Hematopoietic multipotent progenitor cell treated with erythropoietin and hydrocortisone succinate and interleukin-3 and kit ligand, for 4 days (in vitro differentiated cells): ENCODE results near the gene EVC.
"Not testable (repeated sequence)": the region's sequence is repeated elsewhere in the genome, so short reads cannot be mapped to it uniquely, and the experiment has no call there.

Experiments
- DNase-seq: peaks from one replicate; pipeline ENCODE4 v3.0.0-alpha.2; 2015

EVC gene

DNA sequence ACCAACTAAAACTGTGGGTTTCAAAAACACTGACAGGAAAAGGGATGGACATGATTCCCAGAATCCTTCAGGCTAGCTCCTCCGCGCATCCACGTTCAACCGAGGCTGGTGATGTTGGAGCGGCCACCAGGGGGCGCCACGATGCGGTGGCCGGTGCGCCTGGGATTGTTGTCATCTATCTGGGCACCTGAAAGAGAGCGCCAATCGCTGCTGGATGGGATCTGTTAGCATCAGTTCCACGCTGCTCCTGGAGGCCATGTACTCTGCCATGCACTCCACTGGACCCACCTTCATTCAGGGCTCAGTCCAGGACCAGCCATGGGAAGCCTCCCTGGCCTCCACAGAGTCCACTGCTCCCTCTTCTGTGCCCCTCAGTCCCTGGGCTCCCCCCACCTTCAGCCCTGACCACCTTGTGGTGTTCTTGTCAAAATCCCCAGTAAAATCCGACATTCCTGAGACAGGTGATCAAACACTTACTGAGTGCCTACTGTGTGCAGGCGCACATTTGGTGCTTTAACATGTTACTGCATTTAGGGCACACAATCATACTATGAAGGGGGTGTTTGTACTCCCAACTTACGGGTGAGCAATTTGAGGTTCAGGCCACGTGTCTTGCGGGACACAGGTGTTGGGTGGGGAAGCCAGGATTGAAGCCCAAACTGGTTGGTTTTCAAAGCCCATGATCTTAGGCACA lies 110.8 kb downstream of the EVC start:
- no peak for DNase-seq

DNA sequence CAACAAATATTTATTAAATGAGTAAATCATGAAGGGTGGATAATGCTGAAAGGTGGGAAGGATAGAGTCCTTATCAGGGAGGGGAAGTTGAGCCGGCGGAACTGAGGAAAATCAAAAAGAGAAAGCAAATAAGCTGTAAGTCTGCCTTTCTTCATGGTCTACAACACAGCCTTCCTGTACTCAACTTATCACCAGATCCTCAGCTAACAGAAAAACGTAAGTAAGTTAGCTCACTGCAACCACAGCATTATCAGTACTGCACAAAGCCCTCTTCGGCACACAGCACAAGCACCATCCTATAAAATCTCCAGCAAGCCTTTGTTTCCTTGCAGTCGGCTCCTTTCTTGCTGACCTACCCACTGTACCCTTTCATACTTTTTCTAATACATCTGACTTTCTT lies 111.6 kb downstream of the EVC start:
- peak; percentile 94 for DNase-seq

DNA sequence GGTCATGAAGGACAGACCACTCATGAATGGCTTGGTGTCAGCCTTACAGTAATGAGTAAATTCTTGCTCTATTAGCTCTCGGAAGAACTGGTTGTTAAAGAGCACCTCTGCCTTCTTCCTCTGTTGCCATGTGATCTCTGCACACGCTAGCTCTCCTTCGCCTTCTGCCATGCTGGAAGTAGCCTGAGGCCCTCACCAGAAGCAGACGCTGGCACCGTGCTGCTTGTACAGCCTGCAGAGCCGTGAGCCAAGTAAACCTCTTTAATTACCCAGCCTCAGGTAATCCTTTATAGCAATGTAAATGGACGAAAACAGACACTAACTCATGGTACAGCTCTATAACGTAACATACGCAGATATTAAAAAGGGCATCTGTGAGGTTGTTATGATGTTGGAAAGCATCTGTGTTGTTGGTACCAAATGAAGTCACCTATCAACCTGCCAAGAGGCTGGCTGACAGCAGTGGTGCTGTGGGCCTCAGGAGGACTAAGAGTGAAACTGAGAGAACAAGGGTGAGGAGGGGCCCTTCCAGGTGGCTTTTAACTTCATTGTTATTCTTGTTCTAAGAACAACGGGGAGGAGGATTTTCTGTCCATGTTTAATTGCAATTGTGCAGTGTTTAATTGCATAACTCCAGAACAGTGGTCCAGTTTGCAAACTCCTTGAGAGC lies 112.7 kb downstream of the EVC start:
- no peak for DNase-seq

DNA sequence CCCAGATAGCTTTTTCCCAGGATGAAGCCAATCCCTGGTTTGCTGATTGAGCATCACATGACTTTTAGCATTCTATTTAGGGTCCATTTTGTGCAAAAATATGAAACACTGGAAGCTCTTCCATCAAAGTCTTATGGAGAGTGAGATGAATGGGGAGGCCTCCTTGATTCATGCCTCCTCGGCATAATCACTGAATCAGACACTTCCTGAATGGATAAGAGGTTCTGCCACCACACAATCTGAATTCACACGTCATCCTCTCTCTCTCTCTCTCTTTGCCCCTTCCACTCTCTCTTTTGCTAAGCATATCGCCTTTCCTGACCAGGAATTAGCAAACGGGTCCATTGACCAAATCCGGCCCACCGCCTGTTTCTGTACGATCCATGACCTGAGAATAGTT lies 113.2 kb downstream of the EVC start:
- peak; percentile 44 for DNase-seq

DNA sequence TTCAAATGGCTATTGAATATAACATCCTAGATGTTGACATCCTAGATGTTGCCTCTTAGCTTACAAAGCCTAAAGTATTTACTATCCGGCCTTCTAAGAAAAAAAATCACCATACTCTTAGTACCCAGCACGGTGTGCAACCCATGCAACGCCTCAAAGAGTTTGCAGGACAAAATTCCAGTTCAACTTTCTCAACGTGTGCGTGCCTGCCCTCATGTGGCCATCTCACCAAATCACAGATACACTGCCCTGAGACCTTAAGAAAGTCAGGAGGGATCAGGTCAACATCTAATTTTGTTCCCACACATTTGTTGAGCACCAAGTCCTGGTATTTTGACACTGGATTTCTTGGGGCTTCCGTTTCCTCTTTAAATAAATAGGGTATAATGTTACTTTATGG lies 113.6 kb downstream of the EVC start:
- peak; percentile 82 for DNase-seq

DNA sequence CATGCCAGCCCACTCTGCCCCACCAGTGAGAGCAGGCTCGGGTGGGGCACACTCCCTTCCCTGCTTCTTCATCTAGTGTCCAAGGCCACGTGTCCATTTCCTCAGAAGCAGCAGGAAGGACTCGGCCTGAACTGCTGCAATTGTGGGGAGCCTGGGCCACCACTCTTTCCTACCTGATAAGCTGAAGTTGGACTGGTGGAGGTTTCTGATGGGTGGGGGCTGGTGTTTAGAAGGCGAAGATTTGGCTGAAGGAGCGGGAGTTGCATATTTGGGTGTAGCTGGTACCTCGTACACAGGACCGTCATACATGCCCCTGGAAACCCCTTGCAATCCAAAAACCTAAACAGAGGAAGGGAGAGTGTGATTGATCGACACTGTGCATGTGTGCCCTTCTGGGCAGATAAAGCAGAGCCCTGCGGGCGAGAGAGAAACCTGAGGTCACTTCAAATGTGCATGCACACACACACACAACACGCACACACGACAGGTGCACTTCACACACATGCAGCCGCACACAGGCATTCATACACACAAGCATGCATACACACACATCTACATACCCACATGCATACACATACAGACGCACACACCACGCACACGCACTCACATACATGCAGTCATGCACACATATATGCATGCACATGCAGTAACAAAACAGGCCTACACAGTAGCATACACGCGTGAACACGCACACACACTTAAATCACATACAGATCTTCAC lies 114.5 kb downstream of the EVC start:
- peak; percentile 57 for DNase-seq

DNA sequence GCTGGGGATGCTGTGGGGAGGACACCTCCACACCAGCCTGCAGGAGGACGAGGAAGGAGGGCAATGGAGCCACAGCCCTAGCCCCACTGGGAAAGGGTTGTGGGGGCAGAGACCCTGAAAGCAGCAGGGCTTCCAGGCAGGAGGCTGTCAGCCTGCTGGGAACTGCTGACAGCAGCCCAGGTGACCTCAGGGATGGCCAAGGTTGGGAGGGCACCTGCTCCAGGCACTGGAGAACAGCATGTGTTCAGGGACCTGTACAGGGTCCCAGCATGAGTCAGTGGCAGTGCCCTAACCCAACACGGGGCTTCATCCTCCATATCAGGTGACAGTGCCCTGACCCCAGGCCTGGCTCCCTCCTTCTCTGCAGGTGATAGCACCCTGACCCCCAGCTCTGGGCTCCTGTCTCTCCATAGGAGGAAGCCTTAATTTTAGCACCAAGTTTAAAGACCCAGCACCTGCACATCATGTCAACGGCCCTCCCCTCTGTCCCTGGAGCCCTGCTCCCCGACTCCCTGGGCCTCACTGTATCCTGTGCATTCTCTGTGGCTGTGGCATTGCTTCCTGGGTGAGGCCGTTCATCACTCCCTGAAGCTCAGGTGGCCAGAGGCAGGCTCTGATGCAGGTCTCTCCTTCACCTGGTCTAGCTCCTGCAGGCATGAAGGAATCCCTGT lies 115.6 kb downstream of the EVC start:
- DNase-seq, result no peak

DNA sequence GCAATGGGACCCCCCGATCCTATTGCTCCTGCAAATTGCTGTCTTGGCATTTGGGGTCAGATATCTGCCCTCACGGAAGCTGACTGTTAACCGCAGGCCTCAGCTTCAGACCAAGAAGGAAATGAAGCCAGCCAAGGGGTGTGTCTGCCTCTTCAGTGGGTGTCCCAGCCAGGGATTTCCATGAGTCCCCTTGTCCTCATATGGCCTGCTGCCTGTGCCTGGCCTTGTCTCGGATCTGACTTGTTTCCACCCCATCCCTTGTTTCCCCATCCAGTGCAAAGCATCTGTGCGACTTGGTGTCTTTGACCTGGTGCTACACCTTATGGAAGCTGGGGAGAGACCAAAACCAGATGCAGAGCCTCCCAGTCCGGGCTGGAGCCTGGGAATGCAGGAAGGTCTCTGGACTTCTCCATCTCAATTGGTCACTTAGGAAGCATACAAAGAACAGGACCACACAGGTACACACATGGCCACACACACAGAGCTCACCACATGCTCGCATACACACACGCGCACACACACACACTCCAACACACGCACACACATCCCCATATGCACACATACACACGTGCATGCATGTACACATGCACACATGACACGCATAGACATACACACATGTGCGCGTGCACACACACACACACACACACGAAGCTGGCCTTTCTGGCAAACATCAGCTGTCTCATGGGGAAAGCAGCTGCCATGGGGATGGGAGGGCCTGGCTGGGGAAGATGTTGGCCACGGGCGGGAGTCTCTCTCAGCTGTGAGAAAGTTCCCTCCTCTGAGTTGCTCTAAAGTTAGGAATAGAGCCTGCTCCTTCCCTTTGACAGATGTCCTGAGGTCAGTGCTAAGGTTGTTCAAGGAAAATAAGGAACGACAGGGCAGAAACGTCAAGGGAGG lies 116.4 kb downstream of the EVC start:
- peak; percentile 92 for DNase-seq

DNA sequence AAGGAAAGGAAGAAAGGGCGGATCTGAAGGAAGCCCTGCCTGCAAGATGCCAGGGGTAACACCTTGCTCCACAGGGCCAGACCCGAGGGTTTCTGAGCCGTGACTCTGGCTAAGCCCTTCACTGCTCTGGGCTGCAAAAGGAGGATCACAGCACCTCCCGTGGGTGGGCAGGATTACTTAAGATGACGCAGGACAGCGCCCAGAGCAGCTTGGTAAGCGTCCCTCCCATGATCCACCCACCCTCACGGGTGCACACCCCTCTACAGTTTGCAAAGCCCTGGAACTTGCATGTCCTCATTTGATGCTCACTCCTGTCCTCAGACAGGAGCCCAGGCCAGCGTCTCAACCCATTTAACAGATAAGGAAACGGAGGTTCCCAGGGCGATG lies 117.0 kb downstream of the EVC start:
- no peak for DNase-seq

DNA sequence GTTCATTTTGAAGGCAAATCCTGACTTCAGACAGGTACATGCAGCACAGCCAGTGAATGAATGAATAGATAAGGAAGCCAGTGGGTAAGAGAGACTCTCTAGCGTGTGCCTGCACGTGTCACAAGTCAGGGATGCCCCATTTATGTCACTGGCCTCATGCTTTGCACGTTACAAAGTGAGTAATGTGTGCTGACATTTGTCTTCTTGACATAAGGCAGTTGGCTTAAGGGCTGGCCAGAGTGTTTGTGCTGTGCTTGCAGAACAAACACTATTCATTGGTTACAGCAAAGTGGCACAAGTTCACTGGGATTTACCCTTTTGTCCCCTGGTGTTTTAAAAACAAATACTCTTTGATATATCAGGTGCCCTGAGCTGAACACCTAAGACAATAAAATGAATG lies 125.9 kb downstream of the EVC start:
- no peak for DNase-seq

DNA sequence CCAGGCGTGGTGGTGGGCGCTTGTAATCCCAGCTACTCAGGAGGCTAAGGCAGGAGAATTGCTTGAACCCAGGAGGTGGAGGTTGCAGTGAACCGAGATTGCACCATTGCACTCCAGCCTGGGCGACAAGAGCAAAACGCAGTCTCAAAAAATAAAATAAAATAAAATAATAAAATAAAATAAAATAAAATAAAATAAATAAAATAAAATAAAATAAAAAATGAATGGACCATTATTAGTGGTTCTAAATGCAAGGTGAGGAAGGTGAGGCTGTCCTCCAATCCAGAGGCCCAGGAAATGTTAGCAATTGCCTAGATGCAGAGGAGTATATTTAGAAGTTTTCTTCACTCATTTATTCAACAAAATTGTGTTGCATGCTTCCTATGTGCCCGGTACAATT lies 126.5 kb downstream of the EVC start:
- not testable (repeated sequence) for DNase-seq

DNA sequence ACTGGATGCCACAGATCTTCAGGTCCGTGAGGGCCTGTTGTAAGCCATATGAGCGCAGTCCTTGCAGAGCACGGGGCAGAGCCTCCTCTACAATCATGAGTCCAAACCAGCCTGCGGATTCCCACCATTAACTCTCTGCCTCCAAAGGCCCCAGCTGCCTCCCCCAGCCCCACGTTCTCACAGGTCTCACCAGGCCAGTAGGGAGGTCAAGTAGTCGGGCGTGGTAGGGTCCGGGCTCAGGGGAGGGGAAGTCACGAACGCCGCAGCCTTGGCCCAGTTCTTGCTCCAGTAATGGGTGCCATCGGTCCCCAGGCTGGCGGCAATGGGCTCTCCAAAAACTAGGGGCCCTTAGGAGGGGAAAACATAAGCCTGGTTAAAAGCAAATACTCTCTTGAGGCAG lies 128.3 kb downstream of the EVC start:
- DNase-seq, result no peak

DNA sequence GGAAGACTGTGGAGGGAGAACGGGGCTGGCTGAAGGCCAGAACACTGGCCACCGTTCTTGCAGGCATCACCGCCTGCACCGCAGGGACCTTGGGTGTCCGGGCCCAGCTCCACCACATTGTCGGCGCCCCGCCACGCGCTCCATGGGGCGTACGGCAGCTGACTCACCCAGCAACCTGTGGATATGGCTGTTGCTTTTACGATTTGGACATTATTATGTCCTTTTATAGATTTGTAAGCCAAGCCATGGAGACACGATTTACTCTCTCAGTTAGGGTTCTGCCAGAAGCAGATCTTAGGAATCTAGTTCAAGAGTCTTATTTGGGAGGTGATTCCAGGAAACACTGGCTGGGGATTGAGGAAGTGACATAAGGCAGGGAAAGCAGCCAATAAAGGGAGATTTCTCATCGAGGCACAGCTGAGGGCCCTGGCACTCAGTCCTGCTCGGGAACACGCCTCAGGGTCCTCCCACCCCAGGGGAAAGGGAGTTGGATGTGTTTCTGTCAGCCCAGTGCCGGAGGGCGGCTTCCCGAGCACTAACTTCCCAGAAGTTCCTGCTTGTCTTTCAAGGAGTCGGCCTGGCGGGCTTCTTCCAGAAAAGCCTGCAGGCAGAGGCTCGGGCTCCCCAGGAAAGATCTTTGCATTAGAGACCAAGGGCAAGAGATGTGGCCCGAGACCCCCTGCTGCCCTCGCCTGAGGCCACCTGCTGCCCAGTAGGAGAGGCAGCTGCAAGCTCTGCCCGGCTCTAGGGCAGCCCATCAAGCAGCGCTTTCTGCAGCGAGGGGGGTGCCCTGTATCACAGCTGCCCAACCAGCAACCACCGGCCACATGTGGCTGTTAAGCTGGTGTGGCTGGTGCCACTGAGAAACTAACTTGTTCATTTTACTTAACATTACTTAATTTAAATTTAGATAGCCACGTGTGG lies 129.0 kb downstream of the EVC start:
- DNase-seq, result no peak

DNA sequence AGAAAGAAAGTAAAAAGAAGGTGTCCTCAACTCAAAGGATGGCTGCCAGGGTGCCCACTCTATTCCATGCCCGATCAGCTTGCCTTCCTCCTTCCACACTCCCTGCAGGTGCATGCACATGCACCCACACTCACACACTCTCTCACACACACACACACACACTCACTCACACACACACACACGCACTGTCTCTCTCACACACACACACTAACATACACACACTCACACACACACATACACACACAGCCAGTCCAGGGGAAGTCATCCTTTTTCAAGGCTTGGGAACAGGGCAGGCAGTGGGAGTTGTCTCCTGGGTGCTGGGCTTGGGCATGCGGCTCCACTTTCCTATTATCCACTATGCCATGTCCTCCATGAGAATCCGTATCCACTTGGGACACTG lies 131.5 kb downstream of the EVC start:
- no peak for DNase-seq

DNA sequence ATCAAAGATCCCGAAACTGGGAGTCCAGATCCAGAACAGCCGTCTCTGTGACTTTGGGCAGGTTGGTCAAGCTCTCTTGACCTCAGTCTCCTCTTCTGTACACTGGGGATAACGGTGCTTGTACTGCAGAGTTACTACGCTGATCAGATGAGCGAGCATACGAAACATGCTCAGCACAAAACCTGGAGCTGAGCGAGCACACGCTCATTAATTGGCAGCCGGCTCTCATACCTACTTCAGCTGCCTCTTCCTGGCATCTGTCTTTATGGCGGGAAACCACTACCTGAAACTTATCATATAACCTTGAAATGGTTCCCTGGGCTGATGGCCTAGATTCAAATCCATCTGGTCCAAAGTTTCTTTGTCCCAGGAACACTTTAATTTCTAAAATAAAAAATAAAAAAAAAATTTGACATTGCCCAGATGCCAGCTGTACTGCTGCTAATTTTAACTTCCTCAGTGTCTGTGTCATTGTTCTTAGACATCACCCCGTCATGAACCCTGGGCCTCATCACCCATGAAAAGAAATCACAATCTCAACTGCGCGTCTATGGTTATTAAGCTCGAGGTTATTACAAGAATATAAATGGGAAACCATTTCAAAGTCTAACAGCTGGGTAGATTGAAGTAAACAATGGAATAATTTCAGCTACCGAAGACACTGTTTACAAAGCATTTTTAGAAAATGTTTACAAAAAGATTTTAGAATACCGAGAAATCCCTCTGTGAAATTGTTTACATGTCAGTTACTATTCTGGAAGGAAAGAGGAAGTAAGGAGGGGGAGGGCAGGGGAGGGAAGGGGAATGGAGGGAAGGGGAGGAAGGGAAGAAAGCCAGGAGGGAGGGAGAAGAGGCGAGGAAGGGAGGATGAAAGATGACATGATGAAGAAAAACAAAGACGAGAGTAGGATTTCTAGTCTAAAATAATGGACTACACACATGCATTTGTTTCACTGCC lies 132.9 kb downstream of the EVC start:
- DNase-seq, result no peak

DNA sequence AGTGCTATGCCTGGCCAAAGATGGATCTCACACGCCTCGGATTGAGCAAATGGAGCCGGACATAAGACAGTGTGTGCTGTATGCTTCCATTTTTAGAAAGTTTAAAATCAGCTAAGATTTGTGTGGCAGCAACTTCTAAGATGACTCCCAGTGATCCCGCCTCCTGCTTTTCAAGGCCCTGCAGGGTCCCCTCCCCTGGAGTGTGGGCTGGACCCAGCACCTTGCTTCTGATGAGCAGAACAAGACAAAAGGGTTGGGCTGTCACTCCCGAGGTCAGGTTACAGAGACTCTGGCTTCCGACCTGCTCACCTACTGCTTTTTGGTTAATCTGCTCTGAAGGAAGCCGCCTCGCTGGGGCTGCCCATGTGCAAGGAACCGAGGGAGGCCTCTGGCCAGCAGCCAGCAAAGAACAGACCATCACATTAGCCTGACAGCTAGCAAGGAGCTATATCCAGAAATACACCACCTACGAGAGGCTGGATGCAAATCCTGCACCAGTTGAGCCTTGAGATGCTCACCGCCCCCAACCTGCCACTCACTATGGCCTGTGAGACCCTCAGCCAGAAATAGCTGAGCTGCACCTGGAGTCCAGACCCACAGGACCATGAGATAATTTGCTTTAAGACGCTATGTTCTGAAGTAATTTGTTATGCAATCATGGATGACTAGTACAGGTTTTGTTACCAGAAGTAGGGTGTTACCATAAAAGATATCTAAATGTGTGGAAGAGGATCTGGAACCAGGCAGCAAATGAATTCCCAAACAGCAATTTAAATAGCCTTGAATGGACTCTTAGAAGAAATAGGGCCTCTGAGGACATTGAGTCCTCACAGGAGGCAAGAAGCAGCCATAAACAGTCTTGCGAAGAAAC lies 134.3 kb downstream of the EVC start:
- DNase-seq, result no peak

DNA sequence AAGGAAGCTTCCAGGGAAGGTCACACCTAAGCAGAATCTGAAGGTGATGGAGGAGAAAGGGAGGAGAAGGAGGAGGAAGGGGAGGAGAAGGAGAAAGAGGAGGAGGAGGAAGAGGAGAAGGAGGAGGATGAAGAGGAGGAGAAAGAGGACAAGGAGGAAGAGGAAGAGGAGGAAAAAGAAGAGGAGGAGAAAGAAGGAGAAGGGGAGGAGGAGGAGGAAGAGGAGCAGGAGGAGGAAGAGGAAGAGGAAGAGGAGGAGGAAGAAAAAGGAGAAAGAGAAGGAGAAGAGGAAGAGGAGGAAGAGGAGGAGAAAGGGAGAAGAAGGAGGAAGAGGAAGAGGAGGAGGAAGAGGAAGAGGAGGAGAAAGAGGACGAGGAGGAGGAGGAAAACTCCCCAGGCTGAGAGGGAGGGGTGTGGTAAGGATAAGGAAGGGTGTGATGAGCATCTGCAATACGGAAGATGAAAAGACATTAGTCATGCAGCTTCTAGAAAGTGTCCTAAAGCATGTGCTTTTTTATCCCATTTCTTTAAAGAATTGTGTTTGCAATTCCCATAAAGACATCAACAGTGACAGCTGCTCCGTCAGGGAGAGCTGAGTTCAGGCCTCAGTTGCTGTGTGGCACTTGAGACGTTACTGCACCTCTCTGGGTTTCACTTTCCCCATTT lies 140.8 kb downstream of the EVC start:
- no peak for DNase-seq

DNA sequence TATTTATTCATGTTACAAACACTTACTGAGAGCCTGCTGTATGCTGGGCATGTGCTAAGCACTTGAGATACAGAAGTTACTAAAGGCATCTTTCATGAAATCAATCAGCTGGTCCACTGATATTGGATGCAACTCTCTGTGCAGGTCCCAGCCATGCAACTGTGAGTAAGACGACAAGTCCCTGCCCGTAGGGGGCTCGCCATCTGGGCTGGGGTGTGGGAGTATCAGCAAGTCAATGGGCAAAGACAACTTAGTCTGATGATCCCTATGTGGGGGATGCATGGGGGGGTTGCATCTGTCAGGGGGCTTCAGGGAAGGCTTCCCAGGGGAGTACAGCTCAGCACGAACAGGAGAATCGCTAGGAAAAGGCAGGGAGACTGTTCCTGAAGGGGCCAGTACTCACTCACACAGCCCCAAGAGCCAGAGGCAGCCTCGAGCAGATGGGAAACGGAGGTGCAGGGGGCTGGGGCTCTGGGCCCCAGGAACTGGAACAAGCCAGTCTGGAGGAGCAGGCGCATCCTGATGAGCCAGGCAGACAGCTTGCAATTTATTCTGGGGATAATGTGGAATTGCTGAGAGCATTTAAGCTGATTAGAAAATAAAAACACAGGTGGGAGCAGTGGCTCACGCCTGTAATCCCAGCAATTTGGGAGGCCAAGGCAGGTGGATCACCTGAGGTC lies 141.7 kb downstream of the EVC start:
- DNase-seq, result no peak
